ENCODE data around the gene EPOP. TPM values are rescaled to one million over a fixed set of nuclear protein-coding genes. Genes with fewer than 3 reads are reported as not detected.
A peak's percentile ranks its signal among the peaks of the same experiment; 100 is the strongest.

Gene EPOP
- total and polyA plus RNA-seq, 2 of the 13 experiments (the other 11 are each of a cell fraction or from before 2014, with no cell fraction given), result 14.7 to 37.8 TPM

DNA sequence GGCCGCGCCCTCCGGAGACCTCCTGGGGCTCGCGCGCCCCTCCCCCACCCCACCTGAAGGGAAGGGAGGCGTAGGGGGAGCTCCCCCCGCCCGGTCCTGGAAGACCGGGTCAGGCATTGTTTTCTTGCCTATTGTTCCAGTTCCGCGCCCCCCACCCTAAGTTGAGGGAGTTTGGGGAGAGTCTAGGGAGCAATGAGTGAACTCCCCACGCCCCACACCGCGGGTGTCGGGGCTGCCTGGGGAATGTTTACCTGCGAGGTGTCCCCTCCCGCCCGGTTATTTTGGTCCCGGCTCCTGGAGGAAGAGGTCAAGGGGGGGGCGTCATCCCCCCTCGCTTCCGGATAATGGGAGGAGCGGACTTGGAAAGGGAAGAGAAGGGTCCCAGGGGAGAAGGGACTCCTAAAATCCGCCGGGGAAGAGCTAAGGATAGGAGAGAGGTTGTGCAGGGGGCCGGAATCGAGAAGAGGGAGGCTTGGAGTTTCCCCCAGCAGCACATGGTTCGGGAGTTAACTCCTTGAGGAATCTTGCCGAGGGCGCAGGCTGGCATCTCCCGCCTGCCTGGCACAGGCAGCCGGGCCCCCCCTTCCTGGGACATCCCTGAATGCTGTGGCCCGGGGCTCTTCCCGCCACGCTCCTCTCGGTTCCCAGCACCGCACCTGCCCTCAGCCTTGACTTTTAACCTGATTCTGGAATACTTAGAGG lies 31.2 kb upstream of the EPOP start (continued):
- TF ChIP-seq, protein P1, sequence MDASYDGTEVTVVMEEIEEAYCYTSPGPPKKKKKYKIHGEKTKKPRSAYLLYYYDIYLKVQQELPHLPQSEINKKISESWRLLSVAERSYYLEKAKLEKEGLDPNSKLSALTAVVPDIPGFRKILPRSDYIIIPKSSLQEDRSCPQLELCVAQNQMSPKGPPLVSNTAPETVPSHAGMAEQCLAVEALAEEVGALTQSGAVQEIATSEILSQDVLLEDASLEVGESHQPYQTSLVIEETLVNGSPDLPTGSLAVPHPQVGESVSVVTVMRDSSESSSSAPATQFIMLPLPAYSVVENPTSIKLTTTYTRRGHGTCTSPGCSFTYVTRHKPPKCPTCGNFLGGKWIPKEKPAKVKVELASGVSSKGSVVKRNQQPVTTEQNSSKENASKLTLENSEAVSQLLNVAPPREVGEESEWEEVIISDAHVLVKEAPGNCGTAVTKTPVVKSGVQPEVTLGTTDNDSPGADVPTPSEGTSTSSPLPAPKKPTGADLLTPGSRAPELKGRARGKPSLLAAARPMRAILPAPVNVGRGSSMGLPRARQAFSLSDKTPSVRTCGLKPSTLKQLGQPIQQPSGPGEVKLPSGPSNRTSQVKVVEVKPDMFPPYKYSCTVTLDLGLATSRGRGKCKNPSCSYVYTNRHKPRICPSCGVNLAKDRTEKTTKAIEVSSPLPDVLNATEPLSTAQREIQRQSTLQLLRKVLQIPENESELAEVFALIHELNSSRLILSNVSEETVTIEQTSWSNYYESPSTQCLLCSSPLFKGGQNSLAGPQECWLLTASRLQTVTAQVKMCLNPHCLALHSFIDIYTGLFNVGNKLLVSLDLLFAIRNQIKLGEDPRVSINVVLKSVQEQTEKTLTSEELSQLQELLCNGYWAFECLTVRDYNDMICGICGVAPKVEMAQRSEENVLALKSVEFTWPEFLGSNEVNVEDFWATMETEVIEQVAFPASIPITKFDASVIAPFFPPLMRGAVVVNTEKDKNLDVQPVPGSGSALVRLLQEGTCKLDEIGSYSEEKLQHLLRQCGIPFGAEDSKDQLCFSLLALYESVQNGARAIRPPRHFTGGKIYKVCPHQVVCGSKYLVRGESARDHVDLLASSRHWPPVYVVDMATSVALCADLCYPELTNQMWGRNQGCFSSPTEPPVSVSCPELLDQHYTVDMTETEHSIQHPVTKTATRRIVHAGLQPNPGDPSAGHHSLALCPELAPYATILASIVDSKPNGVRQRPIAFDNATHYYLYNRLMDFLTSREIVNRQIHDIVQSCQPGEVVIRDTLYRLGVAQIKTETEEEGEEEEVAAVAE (CRISPR knock-in tag; IDR thresholded peaks at IDR 0.05; ENCODE audit: borderline replicate concordance), result no peak
- TF ChIP-seq ZNF138 (CRISPR knock-in tag; IDR thresholded peaks at IDR 0.05; ENCODE audit: low read depth) (no peak), KLF16 (CRISPR knock-in tag; IDR thresholded peaks at IDR 0.05) (peak in 1 of 2 experiments; percentile 52; a peak in 1 of 4 replicates), ZFP91 (CRISPR knock-in tag; IDR thresholded peaks at IDR 0.05; ENCODE audit: borderline replicate concordance) (no peak; the same call in 1 of the 2 replicates), ZNF780A (CRISPR knock-in tag; IDR thresholded peaks at IDR 0.05) (no peak), ZNF782 (CRISPR knock-in tag; IDR thresholded peaks at IDR 0.05; ENCODE audit: borderline replicate concordance) (no peak; the same call in 1 of the 2 replicates), SMYD3 (CRISPR knock-in tag; IDR thresholded peaks at IDR 0.05) (no peak), MED13 (CRISPR knock-in tag; IDR thresholded peaks at IDR 0.05) (peak; percentile 45; the same call in 1 of the 2 replicates), NCOA5 (CRISPR knock-in tag; IDR thresholded peaks at IDR 0.05) (no peak), SCMH1 (CRISPR knock-in tag; IDR thresholded peaks at IDR 0.05; ENCODE audit: borderline replicate concordance) (no peak), RFX3 (CRISPR knock-in tag; IDR thresholded peaks at IDR 0.05) (no peak), ARNT (IDR thresholded peaks at IDR 0.05) (no peak), GMEB1 (CRISPR knock-in tag; IDR thresholded peaks at IDR 0.05; ENCODE audit: borderline replicate concordance) (0 out of 2 replicates have a peak, but pooled peaks have one; percentile 55), ZNF512 (CRISPR knock-in tag; IDR thresholded peaks at IDR 0.05) (no peak), ZBTB14 (CRISPR knock-in tag; IDR thresholded peaks at IDR 0.05) (no peak)
- TF ChIP-seq, protein P2, sequence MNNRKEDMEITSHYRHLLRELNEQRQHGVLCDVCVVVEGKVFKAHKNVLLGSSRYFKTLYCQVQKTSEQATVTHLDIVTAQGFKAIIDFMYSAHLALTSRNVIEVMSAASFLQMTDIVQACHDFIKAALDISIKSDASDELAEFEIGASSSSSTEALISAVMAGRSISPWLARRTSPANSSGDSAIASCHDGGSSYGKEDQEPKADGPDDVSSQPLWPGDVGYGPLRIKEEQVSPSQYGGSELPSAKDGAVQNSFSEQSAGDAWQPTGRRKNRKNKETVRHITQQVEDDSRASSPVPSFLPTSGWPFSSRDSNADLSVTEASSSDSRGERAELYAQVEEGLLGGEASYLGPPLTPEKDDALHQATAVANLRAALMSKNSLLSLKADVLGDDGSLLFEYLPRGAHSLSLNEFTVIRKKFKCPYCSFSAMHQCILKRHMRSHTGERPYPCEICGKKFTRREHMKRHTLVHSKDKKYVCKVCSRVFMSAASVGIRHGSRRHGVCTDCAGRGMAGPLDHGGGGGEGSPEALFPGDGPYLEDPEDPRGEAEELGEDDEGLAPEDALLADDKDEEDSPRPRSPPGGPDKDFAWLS (CRISPR knock-in tag; IDR thresholded peaks at IDR 0.05; ENCODE audit: borderline replicate concordance), result 0 out of 2 replicates have a peak, but pooled peaks have one; percentile 48
